Suppressor macrophage (primary cell): Measurements from ENCODE around the gene ZMYND15.
A peak's percentile ranks its signal among the peaks of the same experiment; 100 is the strongest.
"Not testable (repeated sequence)": the region's sequence is repeated elsewhere in the genome, so short reads cannot be mapped to it uniquely, and the experiment has no call there.

Source experiments
- DNase-seq, 4 experiments: peaks; one replicate each; pipeline ENCODE4 v3.0.0-alpha.2; 2020 to 2022
- total RNA-seq, 17 experiments: gene quantifications; one replicate each; lab custom pipeline; 2026; ENCODE audit warnings: mixed read lengths in 6 of 17, inconsistent platforms in 3 of 17; lab: John Stamatoyannopoulos, UW

The ZMYND15 gene, protein sequence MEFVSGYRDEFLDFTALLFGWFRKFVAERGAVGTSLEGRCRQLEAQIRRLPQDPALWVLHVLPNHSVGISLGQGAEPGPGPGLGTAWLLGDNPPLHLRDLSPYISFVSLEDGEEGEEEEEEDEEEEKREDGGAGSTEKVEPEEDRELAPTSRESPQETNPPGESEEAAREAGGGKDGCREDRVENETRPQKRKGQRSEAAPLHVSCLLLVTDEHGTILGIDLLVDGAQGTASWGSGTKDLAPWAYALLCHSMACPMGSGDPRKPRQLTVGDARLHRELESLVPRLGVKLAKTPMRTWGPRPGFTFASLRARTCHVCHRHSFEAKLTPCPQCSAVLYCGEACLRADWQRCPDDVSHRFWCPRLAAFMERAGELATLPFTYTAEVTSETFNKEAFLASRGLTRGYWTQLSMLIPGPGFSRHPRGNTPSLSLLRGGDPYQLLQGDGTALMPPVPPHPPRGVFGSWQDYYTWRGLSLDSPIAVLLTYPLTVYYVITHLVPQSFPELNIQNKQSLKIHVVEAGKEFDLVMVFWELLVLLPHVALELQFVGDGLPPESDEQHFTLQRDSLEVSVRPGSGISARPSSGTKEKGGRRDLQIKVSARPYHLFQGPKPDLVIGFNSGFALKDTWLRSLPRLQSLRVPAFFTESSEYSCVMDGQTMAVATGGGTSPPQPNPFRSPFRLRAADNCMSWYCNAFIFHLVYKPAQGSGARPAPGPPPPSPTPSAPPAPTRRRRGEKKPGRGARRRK
- total RNA-seq, result 3.2 to 6.8 (median 5.0) reads per million in 17 experiments

DNA sequence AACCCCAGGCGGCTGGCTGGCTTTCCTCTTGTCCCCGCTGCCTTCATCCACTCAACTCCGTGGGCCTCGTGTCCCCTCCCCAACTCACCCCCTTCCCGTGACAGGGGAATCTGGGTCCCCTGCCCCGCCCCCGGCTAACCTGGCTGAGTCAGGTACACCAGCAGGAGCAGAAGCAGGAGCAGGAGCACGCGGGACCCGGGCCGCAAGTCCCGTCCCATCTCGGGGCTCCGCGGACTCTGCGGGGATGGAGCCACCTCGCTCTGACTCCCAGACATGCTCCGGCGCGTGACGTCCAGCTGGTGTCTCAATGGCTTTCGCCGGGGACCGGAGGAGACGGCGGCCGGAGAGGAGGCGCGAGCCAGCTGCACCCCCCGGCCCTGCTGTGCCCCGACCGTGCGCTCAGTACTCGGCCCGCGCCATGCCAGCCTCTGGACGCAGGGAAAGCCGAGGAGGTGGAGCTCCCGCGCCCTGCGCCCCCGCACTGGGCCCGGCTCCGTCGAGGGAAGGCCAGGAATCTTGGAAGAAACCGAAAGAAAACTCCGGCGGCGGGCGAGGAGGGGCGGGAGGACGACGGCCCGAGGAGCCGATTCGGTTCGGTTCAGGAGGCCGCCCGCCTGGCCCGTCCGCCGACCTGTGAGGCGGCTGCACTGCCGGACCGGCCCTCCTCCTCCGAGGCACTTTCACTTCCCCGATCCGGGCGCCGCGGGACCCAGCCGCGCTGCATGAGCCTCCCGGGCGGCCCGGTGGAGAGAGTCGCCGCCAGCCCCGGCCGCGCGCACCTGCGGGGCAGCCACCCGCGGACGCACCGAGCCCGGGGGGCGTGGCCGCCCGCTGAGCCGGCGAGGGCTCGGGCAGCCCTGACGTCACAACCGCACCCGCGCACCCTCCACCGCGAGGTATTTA lies at the start of gene ZMYND15, which contains the start of gene CXCL16:
Gene ZMYND15, plus strand, starts transcription at position 712 of the 903 bp plus-strand sequence. CDS start 716 bp downstream, outside the sequence.
Gene CXCL16, minus strand, starts transcription at position 807 of the 903 bp plus-strand sequence. Its CDS starts 589 bp downstream, at position 218.
- DNase-seq, result peak; percentile 69 to 91 (median 82)

DNA sequence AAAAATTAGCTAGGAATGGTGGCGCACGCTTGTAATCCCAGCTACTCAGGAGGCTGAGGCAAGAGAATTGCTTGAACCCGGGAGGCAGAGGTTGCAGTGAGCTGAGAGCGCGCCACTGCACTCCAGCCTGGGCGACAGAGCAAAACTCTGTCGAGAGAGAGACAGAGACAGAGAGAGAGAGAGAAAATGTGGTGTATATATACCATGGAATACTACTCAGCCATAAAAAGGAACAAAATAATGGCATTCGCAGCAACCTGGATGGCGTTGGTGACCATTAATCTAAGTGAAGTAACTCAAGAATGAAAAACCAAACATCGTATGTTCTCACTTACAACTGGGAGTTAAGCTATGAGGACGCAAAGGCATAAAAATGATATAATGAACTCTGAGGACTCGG lies 49.8 kb upstream of the ZMYND15 start:
- not testable (repeated sequence) for DNase-seq

DNA sequence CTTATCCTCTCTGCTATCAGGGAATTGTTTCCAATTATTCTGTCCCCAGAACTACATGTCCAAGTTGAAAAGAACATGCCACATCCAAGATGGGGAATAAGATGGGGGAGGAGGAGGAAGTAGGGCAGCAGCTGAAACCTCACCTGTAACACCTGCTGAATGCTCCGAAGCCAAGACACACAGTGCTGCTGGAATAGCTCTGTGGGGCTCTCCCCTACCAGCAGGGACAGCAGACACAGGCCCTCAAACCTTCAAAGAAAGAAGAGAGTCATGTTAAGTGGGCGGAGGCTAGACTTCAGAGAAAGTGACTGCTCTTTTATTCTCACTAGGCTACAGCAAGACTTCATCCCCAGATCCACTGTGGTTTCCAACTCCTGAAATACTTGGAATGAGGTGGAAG lies 48.9 kb upstream of the ZMYND15 start:
- DNase-seq, result no peak

DNA sequence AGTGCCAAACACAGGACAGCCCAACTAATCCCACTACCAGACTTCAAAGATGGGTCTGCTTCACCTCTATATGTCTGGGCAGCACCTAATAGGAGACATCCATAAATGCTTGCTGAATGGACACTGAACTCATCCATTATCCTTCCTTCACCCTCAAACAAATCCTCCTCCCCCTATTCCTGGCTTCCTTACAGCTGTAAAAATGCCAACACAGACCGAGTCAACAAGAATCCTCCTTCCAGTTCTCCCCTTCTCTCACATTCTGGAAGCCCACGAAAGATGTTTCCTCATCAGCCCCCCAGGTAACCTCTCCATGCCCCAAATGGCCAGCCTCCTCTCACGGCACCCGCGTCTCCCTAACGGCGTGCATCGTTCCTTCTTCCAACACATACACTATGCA lies 47.9 kb upstream of the ZMYND15 start:
- no peak for DNase-seq

DNA sequence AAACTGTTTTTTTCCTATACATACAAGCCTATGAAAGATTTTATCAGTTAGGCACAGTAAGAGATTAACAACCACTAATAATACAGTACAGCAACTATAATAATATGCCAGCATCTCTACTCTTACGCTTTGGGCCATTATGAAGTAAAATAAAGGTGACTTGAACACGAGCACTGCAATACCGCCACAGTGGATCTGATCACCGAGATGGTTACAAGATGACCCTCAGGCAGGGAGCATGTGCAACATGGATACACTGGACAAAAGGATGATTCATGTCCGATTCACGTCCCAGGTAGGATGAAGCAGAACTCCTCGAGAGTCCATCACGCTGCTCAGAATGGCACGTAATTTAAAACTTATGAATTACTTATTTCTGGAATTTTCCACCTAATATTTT lies 46.2 kb upstream of the ZMYND15 start:
- no peak for DNase-seq

DNA sequence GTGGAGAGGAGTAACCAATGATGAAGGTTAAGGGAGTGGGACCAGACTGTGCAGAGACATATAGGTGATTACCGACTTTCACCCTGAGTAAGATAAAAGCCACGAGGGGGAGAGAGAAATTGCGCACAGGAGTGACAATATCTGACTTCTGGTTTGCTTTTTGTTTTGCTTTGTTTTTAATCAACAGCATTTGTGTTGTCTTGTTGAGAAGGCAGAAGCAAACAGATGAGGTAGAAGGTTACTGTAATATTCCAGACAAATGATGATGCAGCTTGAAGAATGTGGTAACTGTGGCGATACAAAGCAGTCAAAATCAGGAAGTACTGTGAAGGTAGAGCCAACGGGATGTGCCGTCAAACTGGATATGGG lies 43.2 kb upstream of the ZMYND15 start:
- DNase-seq, result peak in 2 of 4 experiments; percentile 49 to 55

DNA sequence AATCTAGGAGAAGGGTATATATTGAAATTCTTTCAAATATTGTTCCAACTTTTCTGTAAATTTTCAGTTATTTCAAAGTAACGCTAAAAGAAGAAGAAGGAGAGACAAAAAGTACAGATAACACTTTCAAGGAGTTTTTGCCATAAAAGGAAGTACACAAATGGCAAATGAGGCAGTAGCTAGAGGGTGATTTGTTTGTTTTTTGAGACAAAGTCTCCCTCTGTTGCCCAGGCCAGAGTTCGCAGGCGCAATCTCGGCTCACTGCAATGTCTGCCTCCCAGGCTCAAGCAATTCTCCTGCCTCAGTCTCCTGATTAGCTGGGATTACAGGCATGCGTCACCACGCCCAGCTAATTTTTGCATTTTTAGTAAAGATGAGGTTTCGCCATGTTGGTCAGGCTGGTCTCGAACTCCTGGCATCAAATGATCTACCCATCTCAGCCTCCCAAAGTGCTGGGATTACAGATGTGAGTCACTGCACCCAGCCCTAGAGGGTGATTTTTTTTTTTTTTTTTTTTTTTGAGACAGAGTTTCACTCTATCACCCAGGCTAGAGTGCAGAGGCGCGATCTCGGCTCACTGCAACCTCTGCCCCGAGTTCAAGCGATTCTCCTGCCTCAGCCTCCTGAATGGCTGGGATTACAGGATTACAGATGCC lies 40.1 kb upstream of the ZMYND15 start:
- DNase-seq, result peak; percentile 26 to 52 (median 40)

DNA sequence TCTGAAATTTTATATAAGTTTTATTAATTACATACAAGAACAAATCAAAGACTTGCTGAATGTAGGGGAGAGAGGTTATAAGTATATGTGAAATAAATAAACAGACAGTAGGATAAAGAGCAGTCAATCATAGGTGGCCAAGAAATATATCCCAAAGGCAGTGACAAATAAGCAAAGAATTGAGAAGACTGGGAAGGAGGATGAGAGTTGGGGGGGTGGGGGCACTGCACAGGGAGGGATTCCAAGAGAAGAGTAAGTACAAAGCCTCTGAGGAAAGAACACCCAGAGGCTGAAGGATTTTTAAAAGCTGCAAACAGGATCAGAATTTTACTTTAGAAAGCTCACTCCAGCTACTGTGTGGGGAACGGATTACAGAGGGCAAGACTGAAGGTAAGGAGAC lies 38.5 kb upstream of the ZMYND15 start:
- DNase-seq, result no peak

DNA sequence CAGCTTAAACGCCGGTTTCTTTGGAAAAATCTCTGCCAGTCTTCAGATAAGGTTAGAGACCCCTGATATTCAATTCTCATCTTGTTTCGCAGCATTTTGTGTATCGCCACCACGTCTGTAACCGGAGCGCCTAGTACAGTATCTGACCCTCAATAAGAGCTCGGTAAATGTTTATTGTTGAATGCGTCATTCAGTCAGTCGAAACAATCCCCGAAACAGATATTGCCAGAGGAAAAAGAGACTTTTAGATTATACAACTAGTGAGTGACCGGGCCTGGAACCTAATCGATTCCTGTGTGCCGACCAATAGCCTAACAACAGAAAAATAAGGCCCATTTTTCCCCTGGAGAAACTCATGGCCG lies 36.3 kb upstream of the ZMYND15 start:
- DNase-seq, result no peak

DNA sequence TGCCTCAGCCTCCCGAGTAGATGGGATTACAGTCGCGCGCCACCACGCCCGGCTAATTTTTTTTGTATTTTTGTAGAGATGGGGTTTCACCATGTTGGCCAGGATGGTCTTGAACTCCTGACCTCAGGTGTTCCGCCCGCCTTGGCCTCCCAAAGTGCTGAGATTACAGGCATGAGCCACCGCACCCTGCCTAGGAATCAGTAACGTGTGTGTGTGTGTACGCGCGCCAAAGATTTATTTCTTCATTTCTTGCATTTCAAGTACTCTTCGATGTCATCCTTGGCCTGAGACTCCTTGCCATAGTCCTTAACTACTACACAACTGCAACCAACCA lies 35.1 kb upstream of the ZMYND15 start:
- not testable (repeated sequence) for DNase-seq

DNA sequence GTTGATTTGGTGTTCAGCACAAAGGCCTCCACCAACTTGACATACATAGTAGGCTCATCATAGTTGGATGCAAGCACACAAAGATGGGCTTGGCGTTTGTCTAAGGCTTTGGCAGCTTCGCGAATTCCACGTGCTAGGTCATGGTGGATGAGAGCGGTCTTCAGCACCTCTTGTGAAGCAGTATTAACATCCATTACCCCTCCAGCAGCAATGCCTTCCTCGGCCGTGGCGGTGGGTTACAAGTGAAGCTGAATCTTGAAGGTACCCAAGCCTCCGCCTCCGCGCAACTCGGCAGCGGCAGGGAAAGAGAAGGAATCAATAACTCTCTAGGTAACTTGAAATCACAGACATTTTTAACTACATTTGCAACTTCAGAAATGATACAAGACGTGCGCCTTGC lies 34.6 kb upstream of the ZMYND15 start:
- DNase-seq, result no peak

DNA sequence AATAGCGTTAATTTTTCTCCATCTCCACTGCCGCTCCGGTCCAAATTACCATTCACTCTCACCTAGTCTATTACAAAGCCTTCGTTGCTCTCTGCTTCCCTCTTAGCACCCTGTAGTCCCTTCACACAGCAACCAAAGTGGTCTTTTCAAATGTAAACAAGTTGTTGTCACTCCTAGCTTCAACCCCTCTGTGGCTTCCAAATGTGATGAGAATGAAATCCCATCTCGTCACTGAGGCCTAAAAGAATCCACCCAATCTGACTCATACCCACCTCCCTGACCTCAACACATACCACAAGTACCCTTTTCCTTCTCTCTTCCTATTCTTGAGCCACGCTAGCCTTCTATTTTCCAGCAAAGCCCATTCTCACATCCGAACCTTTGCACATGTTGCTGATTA lies 33.5 kb upstream of the ZMYND15 start:
- peak in 1 of 4 experiments; percentile 29 for DNase-seq

DNA sequence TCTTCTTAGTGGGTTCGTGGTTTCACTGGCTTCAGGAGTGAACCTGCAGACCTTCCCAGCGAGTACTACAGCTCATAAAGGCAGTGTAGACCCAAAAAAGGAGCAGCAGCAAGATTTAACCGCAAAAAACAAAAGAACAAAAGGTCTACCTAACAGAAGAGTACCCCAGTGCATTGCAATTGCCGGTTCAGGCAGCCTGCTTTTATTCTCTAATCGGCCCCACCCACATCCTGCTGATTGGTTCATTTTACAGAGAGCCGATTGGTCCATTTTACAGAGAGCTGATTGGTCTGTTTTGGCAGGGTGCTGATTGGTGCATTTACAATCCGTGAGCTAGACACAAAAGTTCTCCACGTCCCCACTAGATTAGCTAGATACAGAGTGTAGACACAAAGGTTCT lies 31.2 kb upstream of the ZMYND15 start:
- DNase-seq, result peak in 2 of 4 experiments; percentile 31 to 38

DNA sequence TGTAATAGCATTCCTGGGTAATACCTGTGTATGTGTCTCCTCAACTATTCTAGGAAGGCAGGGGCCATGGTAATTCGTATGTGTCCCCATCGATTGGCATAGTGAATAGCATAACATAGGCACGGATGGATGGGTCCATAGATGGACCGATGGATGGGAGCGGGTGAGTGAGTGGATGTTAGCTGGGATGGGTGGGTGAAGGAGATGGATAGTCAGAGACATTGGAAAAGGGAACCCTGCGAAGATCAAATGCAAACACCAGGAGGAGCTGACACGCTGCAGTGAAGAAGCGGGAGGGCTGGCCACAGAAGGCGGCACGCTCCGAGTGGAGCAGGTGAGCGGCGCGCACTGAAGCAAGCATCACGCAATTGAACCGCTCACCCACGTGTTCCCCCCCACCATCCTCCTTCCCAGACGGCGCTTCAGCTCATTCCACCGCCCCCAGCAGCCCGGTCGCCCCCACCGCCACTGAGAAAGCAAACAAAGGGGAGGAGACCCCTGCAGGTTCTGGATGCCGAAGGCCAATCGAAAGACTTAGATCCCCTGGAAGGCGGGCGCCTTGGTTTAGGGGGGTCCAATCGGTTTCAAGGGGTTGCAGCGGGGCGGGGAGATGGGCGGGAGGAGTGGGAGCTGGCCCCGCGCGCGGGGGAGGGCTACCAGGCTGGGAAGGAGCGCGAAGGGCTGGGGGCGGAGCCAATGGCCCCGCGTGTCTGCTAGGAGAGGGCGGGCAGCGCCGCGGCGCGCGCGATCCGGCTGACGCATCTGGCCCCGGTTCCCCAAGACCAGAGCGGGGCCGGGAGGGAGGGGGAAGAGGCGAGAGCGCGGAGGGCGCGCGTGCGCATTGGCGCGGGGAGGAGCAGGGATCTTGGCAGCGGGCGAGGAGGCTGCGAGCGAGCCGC lies 29.6 kb upstream of the ZMYND15 start, which contains the start of gene ARRB2:
Gene ARRB2, plus strand, starts transcription at position 839 of the 899 bp plus-strand sequence. CDS start 90 bp downstream, outside the sequence.
- DNase-seq, result peak; percentile 99 to 100 (median 99)

DNA sequence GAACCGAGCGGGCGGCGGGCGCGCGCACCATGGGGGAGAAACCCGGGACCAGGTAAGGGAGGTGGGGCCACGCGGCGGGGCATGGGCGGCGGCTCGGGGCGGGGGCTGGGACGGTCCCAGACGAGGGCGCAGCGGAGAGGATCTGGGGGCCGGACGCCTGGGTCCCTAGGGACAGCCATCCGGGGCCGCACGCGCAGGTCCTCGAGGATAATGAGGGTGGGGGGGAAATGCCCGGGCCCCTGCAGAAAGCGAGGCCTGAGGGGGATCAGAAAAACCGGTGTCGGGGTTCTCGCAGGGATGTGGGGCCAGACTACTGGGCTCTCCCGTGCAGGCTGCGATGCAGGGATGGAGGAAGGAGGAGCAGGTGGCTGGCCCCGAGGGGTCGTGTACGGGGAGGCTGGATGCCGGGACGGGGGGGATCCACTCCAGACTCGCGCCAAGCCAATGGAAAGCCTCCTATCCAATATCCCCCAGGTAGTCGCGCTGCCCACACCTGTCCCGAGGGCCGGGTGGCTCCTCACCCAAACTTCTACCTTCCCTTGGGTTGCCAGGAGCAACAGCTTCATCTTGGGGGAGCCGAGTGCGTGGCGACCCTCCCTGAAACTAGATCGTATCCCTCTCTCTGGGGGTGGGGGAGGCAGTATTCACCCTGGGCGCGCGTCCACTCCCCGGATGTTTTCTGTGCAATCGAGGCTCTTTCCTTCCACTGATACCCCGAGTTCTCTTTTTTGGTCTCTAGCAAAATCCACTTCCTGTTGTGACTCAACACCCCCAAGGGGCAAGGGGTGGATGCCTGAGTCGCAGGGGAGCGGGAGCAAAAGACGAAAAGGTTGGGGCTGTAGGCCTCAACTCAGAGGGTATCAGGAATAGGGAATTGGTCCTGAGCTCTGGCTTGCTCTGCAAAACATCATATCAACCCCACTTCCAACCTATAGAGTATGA lies 28.7 kb upstream of the ZMYND15 start:
- DNase-seq, result peak; percentile 75 to 89 (median 84)

DNA sequence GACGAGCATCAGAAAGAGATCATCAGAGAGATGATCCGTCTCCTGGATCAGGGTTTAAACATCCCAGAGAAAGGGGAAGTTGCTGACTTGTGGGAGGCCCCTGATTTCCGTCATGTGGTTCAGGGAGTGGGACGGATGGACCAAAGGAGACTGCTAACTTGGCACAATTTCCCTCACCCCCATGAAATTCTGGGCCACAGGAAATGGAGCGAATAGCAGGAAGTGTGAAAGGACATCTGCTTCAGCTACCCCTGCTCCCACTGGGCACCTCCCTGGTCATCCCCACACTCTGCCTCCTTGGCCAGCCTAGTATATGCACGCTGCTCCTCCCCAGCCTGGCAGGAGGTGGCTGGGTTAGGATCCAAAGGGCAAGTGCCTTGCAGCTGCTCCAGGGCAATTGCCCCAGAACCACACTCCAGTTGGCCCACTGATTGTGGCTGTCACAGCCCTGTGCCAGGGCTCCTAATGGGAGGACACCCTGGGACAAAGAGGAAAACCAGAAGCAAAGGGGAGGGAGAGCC lies 27.9 kb upstream of the ZMYND15 start:
- peak; percentile 90 to 97 (median 94) for DNase-seq

DNA sequence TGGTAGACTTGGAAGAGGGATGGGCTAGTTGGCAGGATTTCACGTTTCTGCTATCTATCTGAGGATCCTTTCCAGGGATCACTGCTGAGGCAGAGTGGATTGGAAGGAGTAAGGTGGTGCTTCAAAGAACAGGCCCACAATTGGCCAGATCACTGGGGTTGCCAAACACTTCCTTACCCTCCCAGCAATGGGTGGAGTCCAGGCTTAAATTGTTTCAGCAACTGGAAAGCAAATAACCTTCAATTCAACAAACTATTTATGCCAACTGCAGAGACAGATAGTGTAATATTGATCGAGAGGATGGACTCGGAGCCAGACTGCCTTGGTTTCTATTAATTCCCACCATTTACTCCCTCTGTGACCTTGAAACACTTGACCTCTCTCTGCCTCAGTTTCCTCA lies 27.1 kb upstream of the ZMYND15 start:
- peak; percentile 56 to 82 (median 75) for DNase-seq

DNA sequence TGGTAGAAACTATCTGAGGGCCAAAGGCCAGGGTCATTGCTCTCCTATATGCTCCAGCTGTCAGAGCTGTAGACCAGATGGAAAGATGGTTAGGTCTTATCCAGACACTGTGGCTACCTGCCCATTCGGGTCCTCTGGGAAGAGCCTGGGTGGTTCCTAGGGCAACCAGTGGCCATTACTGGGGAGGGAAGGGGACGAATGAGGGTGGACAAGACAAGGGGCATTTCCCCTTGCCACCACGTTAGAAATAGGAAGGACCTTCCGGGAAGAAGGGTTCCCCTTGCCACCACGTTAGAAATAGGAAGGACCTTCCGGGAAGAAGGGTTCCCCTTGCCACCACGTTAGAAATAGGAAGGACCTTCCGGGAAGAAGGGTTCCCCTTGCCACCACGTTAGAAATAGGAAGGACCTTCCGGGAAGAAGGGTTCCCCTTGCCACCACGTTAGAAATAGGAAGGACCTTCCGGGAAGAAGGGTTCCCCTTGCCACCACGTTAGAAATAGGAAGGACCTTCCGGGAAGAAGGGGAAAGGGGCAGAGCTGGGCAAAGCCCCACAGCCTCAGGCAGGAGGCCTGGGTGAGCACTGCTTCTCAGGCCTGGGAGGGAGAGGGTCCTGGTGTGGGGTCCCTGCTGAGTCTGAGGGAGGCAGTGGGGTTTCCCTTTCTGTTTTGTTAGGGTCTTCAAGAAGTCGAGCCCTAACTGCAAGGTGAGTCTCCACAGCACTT lies 25.1 kb upstream of the ZMYND15 start:
- not testable (repeated sequence) for DNase-seq
